GM18526 (cell line): Measurements from ENCODE around the gene MBTPS2.

Experiments
- POLR2A ChIP-seq: IDR thresholded peaks from 3 replicates; pipeline ENCODE4 v1.6.1; 2011; ENCODE audit not compliant: insufficient read length; ENCODE audit errors: extremely low read depth

MBTPS2 gene

GRCh38 chrX:21911481-21911880 is 72.1 kb downstream of the MBTPS2 start:
- TF ChIP-seq POLR2A = no peak

- TF ChIP-seq POLR2A = no peak
Observed at GRCh38 chrX:21912220-21912619, 72.8 kb downstream of the MBTPS2 start.

- TF ChIP-seq POLR2A = no peak
Observed at GRCh38 chrX:21912989-21913388, 73.6 kb downstream of the MBTPS2 start.

GRCh38 chrX:21926116-21926515 is 86.7 kb downstream of the MBTPS2 start:
- no peak for TF ChIP-seq POLR2A

- TF ChIP-seq POLR2A = no peak
Observed at GRCh38 chrX:21926527-21927278, 87.3 kb downstream of the MBTPS2 start.

GRCh38 chrX:21929209-21929608 is 89.8 kb downstream of the MBTPS2 start:
- TF ChIP-seq POLR2A = no peak

GRCh38 chrX:21930986-21931385 is 91.6 kb downstream of the MBTPS2 start:
- TF ChIP-seq POLR2A = no peak

- no peak for TF ChIP-seq POLR2A
Observed at GRCh38 chrX:21932292-21933002, 93.0 kb downstream of the MBTPS2 start.

- no peak for TF ChIP-seq POLR2A
Observed at GRCh38 chrX:21933077-21933476, 93.7 kb downstream of the MBTPS2 start.

GRCh38 chrX:21934414-21934813 is 95.0 kb downstream of the MBTPS2 start:
- no peak for TF ChIP-seq POLR2A
